Fibroblast of villous mesenchyme (primary cell): Measurements from ENCODE around the gene WDR18. TPM values are rescaled to one million over a fixed set of nuclear protein-coding genes. Genes with fewer than 3 reads are reported as not detected.

Experiments
- DNase-seq: peaks from one replicate; pipeline ENCODE4 v3.0.0-alpha.2; 2010; ENCODE audit warnings: low read depth
- H3K4me3 ChIP-seq: 2 replicates; pipeline ENCODE4 v1.5.1; 2011; ENCODE audit warnings: low read depth, mild to moderate bottlenecking, low read length
- CTCF ChIP-seq: IDR thresholded peaks from 2 replicates; pipeline ENCODE4 v1.5.1; 2012; ENCODE audit warnings: low read depth, mild to moderate bottlenecking, low read length; ENCODE audit not compliant: insufficient read depth
- total RNA-seq: library from RNA; depleted of rRNA; stranded (reverse); fragments of >200 nt; gene quantifications from 2 replicates; pipeline ENCODE4 v1.2.3, GENCODE V29; 2012

WDR18 gene, protein sequence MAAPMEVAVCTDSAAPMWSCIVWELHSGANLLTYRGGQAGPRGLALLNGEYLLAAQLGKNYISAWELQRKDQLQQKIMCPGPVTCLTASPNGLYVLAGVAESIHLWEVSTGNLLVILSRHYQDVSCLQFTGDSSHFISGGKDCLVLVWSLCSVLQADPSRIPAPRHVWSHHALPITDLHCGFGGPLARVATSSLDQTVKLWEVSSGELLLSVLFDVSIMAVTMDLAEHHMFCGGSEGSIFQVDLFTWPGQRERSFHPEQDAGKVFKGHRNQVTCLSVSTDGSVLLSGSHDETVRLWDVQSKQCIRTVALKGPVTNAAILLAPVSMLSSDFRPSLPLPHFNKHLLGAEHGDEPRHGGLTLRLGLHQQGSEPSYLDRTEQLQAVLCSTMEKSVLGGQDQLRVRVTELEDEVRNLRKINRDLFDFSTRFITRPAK
- 49.7 and 77.3 TPM in 2 replicates for total RNA-seq

DNA sequence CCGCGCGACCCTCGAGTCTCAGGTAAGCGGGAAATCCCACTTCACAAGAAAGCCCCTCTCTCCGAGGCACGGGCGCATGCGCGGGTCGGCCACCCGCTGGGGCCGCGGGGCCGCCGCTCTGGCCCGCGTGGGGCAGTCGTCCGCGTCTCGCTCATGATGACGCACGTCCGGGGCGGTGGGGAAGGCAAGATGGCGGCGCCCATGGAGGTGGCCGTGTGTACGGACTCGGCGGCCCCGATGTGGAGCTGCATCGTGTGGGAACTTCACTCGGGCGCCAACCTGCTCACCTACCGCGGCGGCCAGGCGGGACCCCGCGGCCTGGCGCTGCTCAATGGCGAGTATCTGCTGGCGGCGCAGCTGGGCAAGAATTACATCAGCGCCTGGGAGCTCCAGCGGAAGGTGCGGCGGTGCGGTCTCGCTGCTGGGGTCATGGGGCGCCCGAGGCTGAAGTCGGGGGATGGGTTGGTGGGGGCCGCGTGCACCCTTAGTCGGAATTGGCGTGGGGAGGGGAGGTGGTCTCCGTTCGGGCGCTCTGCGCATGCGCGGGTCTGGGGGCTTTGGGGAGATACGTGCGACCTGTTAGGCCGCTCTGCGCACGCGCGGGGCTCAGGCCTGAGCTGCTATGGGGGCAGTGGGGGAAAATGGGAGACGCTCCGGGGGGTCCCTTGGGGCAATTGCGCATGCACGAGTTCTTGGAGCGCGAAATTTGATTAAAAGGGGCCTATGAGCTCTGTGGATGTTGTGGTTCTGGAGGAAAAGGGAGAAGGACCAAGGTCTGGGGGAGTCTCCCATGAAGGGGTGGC, at the start of gene WDR18:
Gene WDR18 (plus strand): TSS at position 181 of the 803 bp plus-strand sequence. CDS start 9 bp downstream, at position 190.
- TF ChIP-seq CTCF, result no peak
- DNase-seq, result peak; percentile 88
- peak within 1 kb of the TSS; percentile 99 for H3K4me3 ChIP-seq

DNA sequence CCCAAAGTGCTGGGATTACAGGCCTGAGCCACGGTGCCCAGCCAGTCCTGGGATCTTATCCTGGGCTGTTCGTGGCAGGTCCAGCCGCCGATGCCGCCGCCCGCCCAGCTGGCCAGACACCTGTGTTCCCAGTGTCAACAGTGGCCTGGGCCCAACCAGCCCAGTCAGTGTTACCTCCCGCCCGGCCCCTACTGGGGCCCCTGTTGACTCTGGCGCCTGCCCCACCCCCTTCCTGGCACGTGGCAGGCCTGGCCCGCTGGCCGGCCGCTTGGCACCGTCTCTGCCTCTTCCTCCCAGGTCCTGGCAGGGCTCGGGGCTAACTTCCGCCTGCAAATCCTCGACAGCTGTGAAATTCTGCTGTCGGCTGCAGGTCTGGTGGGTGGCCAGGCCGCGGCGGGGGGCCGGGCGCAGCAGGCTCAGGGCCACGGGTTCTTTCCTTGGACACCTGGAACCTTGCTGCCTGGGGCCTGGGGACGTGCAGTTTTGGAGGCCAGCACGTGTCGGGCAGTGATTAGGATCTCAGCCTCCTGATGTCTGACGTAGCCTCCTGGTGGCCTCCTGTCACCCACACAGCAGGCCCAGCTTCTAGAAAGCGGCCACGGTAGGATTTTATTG, 49.2 kb upstream of the WDR18 start:
- peak; percentile 85 for DNase-seq
- no peak overlapping the region for H3K4me3 ChIP-seq
- no peak for TF ChIP-seq CTCF

DNA sequence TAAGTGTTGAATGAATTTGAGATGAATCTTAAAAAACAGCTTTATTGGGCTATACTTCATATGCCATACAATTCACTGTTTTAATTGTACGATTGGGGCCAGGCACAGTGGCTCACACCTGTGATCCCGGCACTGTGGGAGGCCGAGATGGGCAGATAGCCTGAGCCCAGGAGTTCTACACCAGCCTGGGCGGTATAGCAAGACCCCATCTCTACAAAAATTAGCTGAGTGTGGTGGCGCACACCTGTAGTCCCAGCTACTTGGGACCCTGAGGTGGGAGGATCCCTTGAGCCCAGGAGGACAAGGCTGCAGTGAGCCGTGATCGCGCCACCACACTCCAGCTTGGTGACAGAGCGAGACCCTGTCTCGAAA, 48.0 kb upstream of the WDR18 start:
- H3K4me3 ChIP-seq, result no peak overlapping the region
- DNase-seq, result no peak
- no peak for TF ChIP-seq CTCF

DNA sequence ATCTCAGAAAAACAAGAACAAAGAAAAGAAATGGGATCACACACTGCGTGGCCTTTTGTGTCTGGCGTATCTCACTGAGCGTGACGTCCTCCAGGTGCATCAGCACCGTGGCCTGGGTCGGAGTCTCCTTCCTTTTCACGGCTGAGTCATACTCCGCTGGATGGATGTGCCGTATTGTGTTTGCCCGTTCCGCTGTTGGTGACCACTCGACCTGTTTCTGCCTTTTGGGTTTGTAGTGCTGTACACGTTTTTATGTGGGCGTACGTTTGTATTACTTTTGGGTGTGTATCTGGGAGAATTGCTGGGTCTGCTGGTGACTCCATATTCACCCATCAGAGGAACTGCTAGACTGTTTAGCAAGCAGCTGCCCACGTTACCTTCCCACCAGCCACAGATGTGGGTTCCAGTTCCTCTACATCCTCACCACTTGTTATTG, 46.9 kb upstream of the WDR18 start:
- no peak overlapping the region for H3K4me3 ChIP-seq
- DNase-seq, result no peak
- TF ChIP-seq CTCF, result no peak

- no peak for TF ChIP-seq CTCF
- H3K4me3 ChIP-seq, result no peak overlapping the region
- DNase-seq, result no peak
Observed at GRCh38 chr19:938233-938923, 45.8 kb upstream of the WDR18 start.

- no peak for TF ChIP-seq CTCF
- no peak for DNase-seq
- no peak overlapping the region for H3K4me3 ChIP-seq
Observed at GRCh38 chr19:939439-939838, 44.7 kb upstream of the WDR18 start.
